Measurements from ENCODE around the gene GMPR2.
"Not testable (repeated sequence)": the region's sequence is repeated elsewhere in the genome, so short reads cannot be mapped to it uniquely, and the experiment has no call there.

The GMPR2 gene

GRCh38 chr14:24232645-24233537 lies at the start of gene GMPR2:
TSS of gene GMPR2 (plus strand) at chr14:24232929. CDS start at chr14:24233254, 325 bp downstream.
- FAIRE-seq: no peak

DNA sequence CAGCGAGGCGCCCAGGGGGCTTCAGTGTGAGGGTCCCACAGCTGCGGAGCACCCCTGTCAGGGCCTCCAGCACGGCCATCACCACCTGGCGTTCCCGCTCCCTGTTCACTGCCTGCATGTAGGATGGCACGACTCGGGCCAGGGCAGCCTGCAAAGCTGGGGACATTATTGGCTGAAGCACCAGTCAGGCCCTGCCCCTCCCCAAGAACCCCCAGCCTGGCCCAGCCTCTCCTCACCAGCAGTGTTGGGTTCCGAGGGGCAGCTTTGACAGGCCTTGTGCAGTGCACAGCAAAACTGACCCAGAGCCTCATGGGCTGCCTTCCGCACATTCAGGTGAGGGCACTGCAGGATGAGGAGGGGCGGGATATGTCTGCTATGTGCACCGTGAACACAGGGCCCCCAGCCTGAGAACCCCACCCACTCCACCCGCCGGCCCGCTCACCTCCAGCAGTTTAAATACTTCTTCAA lies 49.7 kb upstream of the GMPR2 start:
- no peak for FAIRE-seq

DNA sequence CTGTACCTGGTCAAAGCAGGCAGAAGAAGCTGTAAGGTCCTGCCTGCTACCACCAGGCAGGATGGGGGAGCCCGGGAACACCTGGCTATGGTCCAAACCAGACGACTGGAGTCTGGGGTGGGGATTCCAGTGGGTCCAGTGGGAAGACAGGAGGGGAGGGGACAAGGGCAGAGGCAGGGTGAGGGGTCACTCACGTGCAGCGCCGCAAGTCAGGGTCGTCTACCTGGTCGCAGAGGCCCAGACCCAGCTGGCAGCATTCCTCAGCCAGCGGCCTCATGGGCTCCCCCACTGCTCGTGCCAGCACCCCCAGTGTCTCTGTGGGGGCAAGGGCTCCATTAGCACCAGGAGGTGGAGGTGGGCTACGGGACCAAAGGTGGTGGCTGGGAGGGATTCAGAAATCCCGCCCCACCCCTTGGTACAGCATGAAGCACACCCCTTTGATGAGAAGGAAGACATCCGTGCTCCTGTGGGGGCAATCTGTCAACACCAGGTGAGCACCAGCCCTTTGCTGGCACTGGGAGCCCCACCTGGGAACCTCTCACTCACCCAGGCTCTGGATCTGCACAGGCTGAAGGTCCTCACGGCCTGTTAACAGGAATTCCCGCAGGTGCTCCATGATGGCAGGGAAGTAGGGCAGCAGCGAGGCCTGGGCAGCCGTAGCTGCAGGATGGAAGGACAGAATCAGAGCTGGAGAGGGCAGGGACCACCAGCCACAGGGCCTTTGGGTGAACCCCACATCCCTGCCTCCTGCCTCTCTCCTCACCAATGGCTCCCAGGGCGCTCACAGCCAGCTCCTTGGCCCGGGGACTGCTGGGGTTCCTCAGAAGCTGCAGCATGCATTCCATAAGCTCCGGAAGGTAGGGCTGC lies 48.4 kb upstream of the GMPR2 start:
- no peak for FAIRE-seq

DNA sequence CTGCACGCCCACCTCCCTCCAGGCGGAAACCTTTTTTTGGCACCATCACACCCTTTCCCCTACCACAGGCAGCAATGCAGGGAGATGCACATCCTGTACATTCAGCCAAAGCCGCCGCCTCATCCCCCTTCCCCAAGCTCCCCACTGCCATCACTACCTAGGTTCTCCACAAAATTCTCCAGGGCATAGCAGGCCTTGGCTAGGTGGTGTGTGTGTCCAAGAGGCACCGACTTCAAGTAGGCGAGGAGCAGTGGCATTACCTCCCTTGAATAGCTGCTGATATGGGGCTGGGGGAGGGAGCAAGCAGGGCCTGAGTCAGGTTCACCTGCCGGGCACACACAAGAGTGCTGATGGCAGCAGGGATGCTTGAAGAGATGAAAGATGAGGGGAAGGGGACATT lies 47.7 kb upstream of the GMPR2 start:
- no peak for FAIRE-seq

DNA sequence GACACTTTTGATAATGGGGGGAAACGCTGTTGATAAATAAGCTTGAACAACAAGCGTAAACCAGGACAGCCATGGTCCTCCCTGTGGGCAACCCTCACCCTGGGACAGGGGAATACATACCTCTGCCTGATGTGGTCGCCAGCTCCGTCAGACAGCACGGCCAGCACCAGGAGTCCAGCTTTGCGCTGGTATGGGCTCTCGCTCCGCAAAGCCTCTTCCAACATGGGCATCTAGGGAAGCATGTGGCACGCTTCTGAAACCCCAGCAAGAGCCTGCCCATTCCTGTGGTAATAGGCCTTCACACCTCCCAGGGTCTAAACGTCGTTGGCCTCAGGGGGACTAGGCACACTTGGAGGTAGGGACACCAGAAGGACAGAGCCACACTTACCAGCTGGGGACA lies 47.0 kb upstream of the GMPR2 start:
- FAIRE-seq: no peak

DNA sequence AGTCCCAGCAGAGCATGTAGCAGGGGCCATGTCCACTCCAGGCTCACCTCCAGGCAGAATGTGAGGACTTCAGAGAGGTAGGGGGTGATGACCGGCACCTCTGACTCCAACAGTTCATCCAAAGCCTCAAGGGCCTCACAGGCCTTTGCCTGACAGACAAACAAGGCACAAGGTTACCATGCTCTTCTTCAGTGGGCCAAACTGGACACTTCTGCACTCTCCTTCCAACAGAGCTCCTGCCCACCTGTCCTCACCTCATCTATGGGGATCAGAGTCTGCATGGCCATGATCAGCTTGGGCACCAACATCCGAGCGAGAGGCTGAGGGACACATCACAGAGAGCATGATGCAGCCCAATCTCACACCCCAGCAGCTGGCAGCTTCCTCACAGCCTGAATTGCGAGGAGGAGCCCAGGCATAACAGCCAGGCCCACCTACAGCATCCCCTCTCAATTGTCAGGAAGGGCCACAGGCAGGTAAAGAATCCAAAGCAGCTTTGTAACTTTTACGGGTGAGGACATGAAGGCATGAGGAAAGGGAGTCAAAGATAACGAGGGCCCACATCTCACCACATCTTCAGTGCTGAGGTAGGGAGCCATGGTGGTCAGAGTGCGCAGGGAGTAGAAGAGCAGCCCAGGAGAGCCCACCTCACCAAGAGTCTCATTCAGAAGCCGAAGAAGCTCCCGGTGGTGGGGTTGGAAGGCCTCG lies 45.7 kb upstream of the GMPR2 start:
- no peak for FAIRE-seq

DNA sequence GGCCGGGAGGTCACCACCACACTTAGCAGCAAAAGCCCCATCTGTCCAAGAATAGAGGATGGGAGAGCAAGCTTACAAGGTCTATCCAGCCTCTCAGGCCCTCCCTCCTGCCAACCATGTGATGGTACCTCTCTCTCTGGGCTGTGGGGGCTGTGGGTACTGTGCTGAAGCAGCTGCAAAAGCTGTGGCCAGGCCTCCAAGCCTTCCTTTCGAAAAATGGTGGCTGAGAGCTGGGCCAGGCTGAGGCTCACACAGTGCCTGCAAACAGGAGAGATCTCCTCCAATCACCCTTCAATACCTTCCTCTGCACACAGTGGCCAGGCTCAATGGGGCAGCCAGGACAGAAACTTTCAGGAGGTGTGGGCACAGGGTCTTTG lies 45.2 kb upstream of the GMPR2 start:
- FAIRE-seq: no peak

DNA sequence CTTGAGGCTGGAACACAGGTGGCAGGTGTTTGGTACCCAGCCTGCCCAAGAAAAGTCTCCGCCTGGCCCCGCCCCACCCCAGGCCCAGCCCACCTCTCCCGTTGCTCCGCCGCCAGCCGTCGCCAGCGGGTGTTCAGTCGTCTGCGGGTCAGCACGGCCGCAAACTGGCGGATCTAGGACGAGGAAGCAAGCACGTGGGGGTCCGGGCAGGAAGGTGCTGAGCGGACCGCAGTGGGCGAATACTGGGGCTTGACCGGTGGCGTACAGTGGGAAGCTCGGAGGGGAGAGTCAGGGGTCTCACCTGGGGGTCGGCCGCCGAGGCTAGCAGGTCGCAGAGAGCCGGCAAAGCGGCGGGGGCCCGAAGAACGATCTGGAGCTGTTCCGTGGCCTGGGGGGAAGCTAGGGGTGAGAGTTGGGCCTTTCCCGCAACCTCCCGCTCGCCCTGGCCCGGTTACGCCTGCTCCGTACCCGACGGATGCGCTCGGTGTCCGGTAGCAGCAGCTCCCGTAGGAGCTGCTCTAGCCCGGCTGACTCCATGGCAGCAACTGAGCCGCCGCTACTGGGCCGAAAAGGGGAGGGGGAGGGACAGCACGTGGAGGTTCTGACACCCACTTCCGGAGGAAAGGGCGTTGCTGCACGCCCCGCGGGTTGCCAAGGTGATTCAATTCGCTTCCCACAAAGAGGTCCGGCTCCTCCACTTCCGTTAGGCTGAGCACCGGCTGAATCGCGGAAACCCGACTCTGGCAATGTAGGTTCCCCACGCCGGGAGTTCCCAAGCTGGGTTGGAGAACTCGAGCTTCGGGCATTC lies 44.3 kb upstream of the GMPR2 start, which contains the start of gene IPO4:
IPO4 (minus strand) TSS at position 566 of the 808 bp plus-strand sequence; CDS start at position 537, 29 bp downstream.
- FAIRE-seq: no peak

GRCh38 chr14:24189059-24189375 lies 43.7 kb upstream of the GMPR2 start:
- no peak for FAIRE-seq

GRCh38 chr14:24189460-24189859 lies 43.3 kb upstream of the GMPR2 start:
- no peak for FAIRE-seq

DNA sequence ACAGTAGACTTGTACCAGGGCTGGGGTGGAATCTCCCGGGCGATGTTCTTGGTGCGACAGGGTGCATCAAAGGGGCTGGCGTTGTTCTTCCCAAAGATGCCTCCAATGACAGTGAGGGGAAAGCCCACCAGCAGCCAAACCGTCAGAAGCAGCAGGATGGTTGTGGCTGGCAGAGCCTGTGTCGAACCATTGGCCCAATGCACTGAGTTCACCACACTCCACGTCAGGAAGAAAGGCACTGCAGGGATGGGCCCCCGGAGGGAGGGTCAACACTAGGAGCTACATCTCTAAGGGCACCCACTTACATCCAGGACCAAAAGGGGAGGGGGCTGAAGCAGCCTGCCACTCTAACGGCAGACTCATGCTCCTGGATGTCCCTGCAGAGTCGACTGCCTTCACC lies 42.3 kb upstream of the GMPR2 start:
- FAIRE-seq: no peak

- FAIRE-seq: no peak
Measured at GRCh38 chr14:24192933-24193332, 39.8 kb upstream of the GMPR2 start.

DNA sequence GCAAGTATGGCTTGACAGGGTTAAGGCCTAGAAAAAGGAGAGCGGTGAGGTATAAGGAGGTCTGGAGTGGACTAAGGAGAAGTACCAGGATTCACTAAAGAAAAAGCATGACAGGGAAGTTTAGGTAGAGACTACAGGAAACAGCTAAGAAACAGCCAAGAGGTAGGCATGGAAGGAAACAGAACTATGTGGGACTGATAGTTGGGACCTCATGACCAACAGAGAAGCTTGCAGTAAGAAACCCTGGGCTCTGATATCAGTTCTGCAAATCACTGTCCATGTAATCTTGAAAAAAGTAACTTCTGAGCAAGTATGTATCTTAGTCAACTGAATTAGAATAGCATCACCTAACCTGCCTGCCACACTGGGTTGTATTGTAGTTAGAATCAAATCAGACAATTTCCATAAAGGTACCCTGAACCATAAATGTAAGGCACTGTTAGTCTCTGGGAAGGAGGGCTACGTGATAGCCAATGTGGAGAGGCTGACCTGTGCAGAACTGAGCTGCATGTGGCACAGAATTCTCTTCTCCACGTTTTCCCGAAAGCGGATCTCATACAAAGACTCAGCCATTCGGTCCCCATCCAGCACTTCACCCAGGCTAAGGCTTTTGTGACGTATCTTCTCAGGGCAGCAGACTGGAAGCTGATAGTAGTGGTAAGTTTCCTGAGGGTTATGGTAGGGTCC lies 38.4 kb upstream of the GMPR2 start:
- no peak for FAIRE-seq

DNA sequence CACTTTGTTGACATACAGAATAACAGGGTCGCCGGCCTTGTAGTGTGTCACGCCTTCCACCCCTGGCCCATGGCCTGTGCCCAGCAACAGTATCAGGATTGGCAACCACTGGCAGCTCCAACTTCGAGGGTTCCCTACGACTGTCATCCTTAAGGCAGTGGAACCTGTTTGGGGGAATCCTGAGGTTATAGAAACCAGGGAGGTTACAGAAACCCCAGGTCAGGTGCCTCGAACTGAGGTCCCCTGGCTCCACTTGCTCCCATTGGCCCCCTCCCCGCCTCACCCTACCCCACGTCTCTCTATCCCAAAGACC lies 37.9 kb upstream of the GMPR2 start:
- no peak for FAIRE-seq

DNA sequence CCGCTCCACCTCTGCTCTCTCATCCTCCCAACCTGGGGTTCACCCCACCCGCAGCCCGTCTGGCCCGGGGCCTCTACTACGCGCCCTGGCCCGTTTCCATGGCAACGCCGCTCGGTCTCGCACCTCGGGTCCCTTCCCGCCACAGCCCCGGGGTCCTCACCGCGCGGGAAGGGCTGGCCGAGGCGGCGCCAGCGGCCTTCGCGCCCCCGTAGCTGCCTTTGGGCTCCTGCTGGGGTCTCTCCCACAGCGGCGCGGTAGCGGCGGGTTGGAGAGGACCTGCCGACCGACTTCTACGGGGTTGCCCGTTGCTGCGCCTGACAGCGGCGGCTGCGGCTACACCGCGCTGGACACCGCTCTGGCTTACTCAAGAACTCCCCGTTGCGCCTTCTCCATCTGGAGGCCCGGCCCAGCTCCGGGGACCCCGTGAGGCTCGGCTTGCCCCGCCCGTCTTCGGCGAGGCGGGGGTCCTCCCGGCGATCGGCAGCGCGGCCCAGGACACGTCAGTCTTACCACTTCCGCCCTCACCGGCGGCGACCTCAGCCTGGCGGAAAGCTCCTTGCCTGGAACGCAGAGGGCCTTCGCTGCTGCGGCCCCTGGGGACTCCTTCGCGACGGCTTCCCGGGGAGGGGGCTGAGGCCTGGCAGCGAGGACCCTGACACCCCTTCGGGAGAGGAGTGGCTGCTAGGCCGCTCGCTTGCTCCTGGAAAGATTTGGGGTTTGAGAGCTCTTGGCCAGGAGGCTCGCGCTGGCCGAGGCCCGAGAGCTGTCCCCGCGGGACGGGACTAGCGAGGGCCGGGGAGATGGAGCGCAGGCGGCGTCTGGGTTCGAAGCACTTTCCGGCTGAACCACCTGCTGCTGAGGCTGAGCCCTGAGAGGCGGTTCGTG lies 37.3 kb upstream of the GMPR2 start, which contains the start of gene TM9SF1:
TM9SF1 (minus strand) TSS at position 256 of the 885 bp plus-strand sequence. CDS start 422 bp downstream, outside the sequence.
- FAIRE-seq: no peak

GRCh38 chr14:24196071-24197055 lies 36.4 kb upstream of the GMPR2 start:
- no peak for FAIRE-seq

DNA sequence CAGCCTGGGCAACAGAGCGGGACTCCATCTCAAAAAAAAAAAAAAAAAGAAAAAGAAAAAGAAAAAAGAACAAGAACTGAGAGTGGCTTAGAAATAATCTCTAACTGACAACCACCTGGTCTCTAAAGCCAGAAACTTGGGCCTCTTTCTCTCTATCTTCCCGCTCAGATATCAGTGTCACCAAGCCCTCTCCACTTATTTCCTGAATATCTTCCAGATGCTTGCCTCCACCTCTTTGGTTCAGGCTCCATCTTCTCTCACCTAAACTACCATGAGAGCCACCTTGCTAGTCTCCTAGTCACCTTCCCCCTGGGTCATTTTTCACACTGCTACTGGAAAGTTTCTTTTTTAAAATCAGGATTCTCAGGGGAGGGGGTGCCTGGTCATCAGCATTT lies 35.7 kb upstream of the GMPR2 start:
- FAIRE-seq: no peak

- no peak for FAIRE-seq
Measured at GRCh38 chr14:24198814-24199524, 33.8 kb upstream of the GMPR2 start.

GRCh38 chr14:24202538-24202937 lies 30.2 kb upstream of the GMPR2 start:
- not testable (repeated sequence) for FAIRE-seq
